ENCODE measurements around the gene UBE3B. TPM values are rescaled to one million over a fixed set of nuclear protein-coding genes. Genes with fewer than 3 reads are reported as not detected.

UBE3B gene
- polyA plus RNA-seq, 4 donors, result 24.8 to 39.3 (median 35.2) TPM

DNA sequence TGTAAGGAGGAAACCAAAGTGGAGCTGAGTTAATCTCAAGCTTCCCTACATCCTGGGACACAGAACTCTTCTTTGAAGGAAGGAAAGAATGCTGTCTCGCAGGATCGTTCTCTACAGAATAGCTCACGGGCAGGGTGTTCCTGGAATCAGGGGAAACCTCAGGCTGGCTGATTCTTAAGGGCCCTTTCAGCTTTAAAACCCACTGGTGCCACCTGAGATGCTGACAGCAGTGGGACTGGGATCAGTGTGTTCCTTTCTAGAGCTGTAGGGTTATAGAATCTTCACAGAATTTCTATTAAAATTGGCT is 47.8 kb downstream of the UBE3B start:
- DNase-seq (ENCODE audit: low read depth in 4 of 4, low spot score in 2 of 4), result no peak

DNA sequence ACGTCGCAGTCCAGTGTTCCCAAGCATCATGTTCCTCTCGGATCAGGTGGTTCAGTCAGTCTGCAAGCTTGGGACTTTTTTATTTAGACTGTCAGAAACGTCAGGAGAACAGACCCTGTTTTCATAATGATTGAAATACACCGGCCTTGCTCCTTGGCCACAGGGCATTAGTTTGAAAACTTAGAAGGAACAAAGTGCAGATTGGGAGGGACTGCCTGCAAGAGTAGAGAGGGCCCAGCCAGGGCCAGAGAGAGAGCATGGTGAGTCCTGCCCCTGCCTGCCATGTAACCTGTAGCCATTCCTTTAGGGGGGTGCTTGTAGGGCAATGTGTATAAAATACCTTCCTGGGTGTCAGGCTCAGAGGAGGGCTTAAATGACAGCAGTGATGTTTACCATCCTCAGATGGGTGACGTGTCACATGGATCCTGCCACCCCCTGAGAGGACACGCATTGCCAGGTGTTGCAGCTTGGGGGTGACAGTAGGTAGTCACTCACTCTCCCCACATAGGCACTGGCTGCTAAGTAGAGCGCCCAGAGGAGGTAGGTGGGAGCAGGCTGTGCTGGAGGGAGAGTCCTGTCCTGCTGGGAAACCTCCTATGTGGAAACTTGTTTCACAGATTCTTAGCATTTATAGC is 50.2 kb downstream of the UBE3B start:
- DNase-seq (ENCODE audit: low read depth in 4 of 4, low spot score in 2 of 4), result no peak

DNA sequence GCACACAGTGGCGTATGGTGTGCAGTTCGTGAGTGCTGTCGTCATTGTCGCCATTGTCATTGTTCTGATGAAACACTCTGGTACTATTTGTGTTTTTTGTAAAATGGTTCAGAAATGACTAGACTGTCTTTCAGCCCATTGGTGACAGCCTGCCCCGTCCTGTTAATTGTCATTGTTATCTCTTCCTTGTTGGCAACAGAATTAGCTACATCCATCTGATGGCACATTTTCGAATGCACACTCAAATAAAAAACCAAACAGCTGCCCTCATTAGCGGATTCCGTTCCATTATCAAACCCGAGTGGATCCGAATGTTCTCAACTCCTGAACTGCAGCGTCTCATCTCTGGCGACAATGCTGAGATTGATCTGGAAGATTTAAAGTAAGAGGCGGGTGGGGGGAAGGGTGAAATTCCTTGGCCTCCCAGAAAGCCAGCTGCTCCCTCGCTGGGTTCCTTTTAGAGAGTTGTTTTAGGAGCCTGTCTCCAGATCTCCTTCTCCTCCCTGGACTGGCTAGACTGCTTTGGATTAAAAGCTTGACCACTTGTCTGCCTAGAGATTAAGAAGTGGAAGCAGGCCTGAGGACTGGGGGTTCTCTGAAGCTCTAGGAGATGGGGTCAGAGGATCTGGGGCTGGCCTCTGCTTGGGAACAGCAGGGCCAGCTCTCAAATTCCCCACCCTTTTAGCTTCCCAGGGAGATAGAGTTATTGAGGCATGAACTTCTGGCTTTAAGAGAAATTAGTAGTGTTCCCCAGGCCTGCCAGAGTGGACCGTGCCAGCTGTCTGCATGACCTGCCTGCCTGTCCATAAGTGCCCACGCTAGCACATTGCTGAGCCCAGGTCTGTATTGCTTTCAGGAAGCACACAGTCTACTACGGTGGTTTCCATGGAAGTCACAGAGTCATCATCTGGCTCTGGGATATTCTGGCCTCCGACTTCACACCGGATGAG is 52.5 kb downstream of the UBE3B start:
- no peak for DNase-seq (ENCODE audit: low read depth in 4 of 4, low spot score in 2 of 4)

DNA sequence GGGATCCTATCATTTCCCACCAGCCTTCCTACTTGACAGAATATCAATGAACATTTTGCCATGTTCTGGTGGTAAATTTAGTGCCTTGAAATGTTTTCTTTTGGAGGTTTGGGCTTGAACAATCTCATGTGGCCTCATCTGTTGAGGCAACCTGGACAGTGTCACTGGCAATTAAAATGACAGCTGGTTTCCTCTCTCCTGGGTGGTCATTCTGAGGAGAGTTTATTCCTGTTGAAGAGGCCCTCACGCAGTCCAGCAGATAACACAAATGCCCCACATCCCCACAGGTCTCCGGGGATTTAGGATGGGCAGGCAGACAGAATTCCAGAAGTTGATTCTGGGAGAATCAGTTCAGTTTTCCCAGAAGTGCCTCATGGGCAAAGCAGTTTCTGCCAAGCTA is 54.0 kb downstream of the UBE3B start:
- no peak for DNase-seq (ENCODE audit: low read depth in 4 of 4, low spot score in 2 of 4)

DNA sequence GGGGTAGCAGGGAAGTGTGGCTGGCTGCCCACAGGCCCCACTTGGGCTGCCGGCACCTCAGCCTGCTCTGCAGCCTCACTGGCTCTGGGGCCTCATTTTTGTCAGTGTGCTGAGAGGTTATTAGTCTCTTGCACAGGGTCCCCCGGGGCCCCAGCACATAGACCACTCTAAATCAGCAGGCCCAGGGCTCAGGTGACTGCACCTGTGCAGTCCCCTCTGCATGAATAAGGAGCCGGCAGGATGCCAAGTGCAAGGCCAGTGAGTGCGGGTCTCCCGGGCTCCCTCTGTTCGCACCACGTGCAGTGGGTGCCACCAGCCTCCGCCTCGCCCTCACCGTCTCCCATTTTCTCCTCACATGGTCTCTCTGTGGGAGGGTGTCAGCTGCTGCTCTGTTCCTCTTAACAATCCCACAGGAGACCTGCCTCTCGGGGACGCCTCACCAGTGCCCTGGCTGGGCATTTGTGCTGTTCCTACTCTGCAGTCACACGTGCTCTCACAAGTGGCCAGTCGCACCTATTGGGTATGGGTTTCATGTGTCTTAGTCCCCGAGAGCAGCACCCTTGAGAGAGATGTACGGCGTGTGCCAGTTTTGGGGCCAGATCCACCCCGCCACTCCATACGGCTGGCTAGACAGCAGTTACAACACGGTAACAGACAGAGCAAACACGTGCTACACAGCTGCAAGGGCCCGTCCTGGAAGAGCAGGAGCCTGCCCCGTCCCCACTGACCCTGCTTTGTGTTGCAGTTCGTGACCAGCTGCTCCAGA is 55.5 kb downstream of the UBE3B start:
- no peak for DNase-seq (ENCODE audit: low read depth in 4 of 4, low spot score in 2 of 4)

DNA sequence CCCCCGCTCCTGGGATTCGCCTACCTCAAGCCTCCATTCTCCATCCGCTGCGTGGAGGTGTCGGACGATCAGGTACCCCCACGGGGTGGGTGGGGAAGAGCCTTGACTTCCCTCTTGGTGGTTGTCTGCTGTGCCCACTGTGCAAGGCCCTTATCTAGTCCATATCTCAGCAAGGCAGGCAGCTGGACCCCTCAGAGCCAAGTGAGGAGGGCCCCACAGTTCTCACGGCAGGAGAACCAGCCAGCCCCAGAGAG is 56.0 kb downstream of the UBE3B start:
- DNase-seq (ENCODE audit: low read depth in 4 of 4, low spot score in 2 of 4), result no peak

DNA sequence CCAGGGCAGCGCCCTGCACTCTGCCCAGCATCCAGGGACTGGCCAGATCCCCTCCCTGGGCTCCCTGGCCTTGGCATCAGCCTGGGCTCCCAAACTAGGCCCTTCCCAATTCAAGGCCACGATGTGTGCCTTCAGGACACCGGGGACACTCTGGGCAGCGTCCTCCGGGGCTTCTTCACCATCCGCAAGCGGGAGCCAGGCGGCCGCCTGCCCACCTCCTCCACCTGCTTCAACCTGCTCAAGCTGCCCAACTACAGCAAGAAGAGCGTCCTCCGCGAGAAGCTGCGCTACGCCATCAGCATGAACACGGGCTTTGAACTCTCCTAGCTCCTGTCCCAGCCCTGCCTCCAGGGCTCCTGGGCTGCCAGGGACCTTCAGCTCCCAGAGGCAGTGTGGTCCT is 57.0 kb downstream of the UBE3B start:
- DNase-seq (ENCODE audit: low read depth in 4 of 4, low spot score in 2 of 4), result no peak

DNA sequence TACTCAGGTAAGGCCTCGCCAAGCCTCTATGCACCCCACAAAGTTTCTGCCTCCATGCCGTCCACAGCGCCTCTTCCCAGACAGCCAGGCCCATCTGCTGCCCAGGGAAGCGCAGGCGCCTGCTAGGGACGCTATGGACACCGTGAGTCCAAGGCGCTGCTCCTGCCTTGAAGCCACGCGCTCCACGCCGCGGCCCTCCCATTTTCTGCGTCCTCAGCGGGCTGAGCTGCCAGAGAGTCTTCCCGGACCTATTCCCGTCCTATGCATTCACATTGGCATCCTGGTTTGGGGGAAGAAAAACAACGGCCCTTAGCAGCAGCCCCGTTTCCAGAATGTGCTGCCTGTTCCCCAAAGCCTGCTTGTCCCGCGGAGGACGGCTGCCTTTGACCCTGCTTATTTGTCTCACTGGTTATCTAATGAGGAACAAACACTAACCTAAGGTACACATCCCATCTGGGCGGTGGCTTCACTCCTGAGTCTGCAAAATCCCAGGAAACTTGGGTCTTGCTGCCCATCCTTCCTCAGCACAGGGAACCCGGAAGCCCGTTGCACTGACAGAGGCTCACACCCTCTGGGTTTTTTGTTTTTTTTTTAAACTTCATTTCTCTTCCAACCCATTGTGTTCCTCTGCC is 57.9 kb downstream of the UBE3B start:
- no peak for DNase-seq (ENCODE audit: low read depth in 4 of 4, low spot score in 2 of 4)

DNA sequence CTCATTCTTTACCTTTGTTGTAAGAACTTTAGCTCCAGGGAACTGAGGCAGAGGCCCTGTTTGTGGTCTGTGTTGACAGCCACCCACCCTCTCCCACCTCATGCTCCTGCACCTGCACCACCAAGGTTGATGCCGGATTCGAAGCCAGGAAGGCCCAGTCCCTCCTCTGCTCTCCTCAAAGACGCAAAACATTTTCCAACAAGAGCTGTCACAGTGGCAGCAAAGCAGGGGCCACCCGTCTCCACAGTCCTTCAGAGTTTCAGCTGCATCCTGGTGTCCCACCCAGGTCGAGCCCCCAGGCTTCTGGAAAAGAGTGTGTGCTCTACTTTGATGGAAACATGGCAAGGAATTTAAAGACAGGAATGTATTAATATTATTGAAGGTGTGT is 58.4 kb downstream of the UBE3B start:
- DNase-seq (ENCODE audit: low read depth in 4 of 4, low spot score in 2 of 4), result no peak

DNA sequence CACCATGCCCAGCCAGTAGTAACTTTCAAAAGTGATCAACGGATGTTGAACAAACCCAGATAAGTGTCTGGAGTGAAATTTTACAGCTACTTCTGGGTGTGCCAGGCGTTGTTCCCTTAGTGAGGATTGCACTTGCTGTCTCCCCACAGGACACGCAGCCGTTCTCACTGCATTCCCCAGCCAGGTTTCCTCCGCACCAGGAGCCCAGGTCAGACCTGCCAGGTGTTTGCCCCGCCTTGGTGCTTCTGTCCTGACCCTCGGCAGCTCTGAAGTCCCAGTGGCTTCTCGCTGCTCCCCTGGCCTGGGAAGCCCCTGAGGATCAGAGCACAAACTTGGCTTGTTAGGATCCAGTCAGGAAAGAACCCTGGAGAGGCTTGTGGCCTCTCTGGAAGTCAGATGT is 59.7 kb downstream of the UBE3B start:
- DNase-seq (ENCODE audit: low read depth in 4 of 4, low spot score in 2 of 4), result no peak

DNA sequence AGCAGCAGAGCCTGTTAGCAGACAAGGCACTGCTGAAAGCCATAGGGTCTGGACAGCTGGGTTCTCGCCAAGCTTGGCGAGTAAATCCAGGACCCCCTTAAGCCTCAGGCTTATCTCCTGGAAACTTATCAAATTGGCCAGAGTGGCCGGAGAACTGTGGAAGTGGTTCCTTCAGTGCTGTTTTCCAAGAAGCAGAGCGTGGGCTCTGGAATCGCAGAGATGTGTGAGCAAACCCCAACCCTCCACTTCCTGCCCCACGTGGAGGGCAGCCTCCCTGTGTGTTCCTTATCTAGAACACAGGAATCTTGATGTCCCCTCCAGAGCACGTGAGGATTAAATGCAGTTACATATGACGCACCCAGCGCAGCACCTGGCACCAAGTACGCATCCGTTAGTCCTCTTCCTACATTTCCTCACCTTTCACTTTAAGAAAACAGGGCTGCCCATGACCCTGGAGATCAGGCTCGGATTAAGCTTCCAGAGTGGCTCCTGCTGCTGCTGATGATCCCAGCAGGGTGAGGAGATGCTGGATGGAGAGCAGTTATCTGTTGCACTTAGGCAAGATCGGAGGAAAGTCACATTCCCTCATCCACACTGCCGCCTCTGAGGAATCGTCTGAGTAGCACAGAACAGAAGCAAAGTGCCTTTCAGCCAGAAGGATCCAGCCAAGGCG is 60.9 kb downstream of the UBE3B start:
- DNase-seq (ENCODE audit: low read depth in 4 of 4, low spot score in 2 of 4), result no peak

DNA sequence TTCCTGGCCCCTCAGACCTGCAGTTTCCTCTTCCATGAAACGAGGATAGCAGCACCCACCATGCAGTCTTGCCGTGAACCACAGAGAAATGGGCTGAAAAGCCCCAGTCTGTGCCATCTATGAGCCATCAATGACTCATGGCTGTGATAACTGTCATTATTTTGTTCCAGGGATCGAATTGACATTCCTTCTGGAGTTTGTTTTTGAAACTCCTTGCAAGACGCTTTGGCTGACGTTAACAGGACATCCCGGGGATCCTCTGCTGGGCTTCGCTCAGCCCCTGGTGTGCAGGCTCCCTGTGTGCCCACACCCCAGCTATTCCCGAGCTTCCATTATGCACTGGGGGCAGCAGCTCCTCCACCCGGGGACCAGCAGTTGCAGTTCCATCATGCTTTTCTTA is 62.1 kb downstream of the UBE3B start:
- DNase-seq (ENCODE audit: low read depth in 4 of 4, low spot score in 2 of 4), result no peak

DNA sequence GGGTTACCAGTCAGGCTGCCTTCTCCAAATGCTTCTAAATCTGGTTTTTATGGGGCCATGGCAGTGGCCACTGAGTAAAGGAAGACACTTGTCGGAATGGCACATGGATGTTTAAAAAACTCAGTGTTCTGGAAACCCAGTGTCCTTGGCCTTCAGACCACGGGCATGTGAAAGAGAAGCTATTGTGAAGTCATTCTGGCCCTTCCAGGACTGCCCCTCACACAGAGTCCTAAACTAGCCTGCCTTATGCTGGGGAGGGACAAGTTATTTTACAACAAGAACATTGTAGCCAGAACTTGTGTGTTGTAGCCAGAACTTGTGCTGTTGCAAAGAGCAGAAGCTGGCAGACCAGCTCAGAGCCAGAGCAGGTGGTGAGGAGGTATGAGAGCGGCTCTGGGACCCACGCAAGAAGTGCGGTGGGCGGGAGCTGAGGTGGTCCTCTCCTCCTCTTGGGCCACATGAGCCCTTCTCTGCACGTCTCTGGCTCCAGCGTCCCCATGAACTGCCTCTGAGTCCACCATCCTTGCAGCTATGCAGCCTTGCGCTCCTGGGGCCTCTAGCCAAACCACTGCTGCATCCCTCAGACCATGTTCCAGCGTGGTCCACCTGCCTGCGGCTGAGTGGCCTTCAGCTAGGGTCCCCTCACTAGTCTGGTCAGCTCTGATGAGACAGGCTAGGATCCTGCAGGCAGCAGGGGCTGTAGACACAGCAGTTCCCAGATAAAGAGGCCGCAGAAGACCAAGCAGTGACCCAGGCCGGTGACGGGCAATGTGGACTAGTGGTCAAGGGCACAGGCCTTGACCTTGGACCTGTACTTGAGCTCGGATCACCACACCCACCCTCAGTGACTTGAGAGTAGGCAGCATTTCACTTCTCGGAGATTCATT is 63.3 kb downstream of the UBE3B start:
- DNase-seq (ENCODE audit: low read depth in 4 of 4, low spot score in 2 of 4), result no peak

DNA sequence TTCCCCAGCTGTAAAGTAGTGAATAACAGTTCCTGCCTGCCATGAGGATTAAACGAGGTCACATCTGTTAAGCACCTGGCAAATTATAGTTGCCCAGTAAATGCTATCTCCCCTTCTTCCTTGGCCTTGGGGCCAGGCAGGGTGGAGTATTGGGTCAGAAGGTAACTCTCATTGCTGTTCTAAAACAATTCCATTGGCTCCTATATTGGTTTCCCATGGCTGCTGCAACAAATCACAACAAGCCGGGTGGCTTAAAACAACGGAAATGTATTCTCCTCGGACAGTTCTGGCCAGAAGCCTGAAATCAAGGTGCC is 63.9 kb downstream of the UBE3B start:
- DNase-seq (ENCODE audit: low read depth in 4 of 4, low spot score in 2 of 4), result no peak

DNA sequence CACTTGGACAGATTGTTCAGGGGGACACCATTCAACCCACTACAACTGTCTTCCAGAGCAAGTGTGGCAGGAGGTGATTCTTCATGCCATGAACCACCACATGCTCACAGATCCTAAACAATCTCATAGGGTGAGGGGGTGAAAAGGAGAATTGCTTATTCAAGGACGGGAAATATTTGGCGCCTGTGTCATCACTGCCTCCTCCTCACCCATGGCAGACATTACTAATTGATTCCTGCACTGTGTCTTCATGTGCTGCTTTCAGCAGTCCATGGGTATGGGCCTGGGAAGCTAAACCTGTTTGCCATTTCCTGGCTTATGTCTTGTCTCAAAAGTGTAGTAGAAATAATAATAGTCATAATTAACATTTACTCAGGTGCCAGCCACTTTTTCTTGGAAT is 64.6 kb downstream of the UBE3B start:
- no peak for DNase-seq (ENCODE audit: low read depth in 4 of 4, low spot score in 2 of 4)

DNA sequence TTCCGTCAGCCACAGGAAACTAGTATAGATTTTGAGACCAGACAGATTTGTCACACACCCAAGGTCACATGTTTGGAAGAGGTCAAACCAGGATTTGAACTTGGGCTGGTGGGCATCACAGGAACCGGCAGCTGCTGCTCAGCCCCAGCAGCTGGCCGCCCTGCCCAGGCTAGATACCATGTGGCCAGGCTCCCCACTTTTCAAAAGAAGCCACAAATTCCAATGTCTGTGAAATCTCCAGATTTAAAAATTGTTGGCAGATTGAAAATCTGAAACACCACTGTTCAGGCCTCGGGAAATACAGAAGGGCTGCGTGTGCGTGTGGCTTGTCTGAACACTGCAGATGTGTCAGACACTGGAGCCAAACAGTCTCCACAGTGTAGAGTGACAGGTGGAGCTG is 65.4 kb downstream of the UBE3B start:
- DNase-seq (ENCODE audit: low read depth in 4 of 4, low spot score in 2 of 4), result no peak

DNA sequence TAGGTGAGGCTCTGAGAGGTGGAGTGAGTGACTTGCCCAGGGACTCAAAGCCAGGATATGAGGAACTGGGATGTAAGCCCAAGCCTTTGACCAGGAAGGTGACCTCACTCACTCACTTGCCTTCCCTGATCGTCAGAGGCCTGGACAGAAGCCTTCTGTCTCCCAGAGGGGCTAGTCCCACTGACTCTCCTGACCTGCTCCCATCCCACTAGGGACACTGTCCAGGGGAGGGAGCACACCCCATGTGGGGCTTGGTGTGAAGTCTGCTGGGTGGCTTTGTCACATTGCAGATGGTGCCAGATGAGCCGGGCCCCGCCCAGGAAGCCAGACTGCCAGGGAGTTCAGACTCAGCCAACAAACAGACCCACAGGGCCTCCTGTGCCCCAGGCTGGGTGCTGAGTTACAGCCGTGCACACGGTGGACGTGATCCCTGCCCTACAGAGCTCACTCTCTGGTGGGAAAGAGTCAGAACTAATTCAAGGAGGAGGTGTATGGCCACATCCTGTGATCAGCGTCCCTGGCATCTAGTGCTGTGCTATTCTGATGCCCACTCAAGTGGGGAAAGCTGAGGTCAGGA is 67.6 kb downstream of the UBE3B start:
- no peak for DNase-seq (ENCODE audit: low read depth in 4 of 4, low spot score in 2 of 4)

DNA sequence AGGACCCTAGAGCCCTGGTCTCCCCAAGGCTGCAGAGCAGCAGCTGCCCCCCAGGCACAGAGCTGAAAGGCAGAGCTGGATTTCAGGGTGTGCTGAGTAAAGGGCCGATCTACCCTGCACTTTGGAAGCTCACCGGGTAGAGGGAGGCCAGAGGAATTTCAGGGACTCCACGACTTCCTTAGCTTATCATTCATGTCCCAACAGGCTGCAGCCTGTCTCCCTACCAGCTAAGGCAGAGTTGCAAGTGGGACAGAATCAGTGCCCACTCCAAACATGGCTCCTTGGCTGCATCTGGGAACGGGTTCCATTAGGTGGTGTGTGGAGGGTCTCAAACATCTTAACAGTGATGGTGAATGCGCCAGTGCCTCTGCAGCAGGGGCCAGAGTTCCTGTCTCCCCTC is 68.4 kb downstream of the UBE3B start:
- no peak for DNase-seq (ENCODE audit: low read depth in 4 of 4, low spot score in 2 of 4)

DNA sequence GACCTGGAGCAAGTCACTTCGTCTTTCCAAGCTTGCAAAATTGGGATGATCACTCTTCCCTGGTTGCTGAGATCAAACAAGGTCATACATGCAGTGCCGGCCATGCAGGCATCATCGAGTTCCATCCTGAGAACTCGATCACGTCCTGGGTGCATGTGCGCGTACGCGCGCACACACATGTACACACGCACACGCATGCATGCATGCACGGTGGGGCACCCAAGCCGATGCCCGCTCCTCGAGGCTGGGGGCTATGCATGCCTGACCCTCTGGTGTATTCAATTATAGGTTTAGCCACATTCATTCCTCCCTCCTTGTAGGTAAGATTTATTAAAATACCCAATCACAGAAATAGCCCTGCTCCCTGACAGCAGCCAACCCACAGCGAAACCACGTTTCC is 69.9 kb downstream of the UBE3B start:
- DNase-seq (ENCODE audit: low read depth in 4 of 4, low spot score in 2 of 4), result no peak

DNA sequence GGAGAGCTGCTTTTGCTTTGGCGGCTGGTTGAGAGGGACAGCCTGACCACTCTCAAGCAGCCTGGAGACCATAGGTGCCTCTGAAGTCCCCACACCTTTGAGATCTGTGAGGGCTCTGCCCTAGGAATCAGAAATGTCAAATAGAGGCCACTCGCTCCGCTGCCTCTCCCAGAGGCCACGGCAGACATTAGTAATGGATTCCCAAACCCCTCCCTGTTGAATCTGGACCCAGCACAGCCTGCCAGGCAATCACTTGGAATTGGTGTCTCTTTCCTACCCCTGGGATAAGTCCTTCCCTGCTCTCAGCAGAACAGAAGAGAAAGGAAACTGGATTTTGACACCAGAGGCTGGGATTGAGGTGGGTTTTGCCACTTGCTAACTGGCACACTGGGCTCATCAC is 70.8 kb downstream of the UBE3B start:
- no peak for DNase-seq (ENCODE audit: low read depth in 4 of 4, low spot score in 2 of 4)

Measured in left renal cortex interstitium (tissue), 4 donors.